GM12891 (cell line): ENCODE results near the gene ADGRB3.

Experiments used
- PAX5 ChIP-seq: IDR thresholded peaks from 2 replicates; pipeline ENCODE4 v1.6.1; 2011; ENCODE audit warnings: low read length, moderate library complexity, mild to moderate bottlenecking; ENCODE audit not compliant: insufficient read depth, severe bottlenecking
- POLR2A ChIP-seq: IDR thresholded peaks from 2 replicates; pipeline ENCODE4 v1.6.1; 2011; ENCODE audit warnings: low read depth, low read length, control low read depth
- POLR2AphosphoS5 ChIP-seq: IDR thresholded peaks from 2 replicates; pipeline ENCODE4 v1.6.1; 2011; ENCODE audit warnings: low read depth, low read length, control low read depth
- POU2F2 ChIP-seq: IDR thresholded peaks from 2 replicates; pipeline ENCODE4 v1.6.1; 2011; ENCODE audit warnings: low read depth, mild to moderate bottlenecking, control low read depth, low read length, moderate library complexity
- TAF1 ChIP-seq: IDR thresholded peaks from 2 replicates; pipeline ENCODE4 v1.6.1; 2011; ENCODE audit warnings: low read depth, low read length, control low read depth

GRCh38 chr6:68778356-68779020, 143.4 kb downstream of the ADGRB3 start:
- TF ChIP-seq TAF1 (no peak), POLR2AphosphoS5 (no peak), POLR2A (no peak), PAX5 (no peak), POU2F2 (no peak)
